SK-N-MC (cell line): ENCODE data around the gene SLC9A9.

ENCODE experiments used
- EZH2 ChIP-seq: fragments of 200-600 bp; sonication (generic); IDR thresholded peaks from one replicate; pipeline ENCODE4 v1.6.1; 2017; ENCODE audit warnings: antibody characterized with exemption
- FOXP2 ChIP-seq: optimal IDR thresholded peaks from 2 replicates; pipeline ENCODE3; 2011; ENCODE audit warnings: mild to moderate bottlenecking, moderate library complexity; ENCODE audit not compliant: insufficient read depth; ENCODE audit errors: extremely low read length, control extremely low read depth
- POLR2AphosphoS5 ChIP-seq: IDR thresholded peaks from 2 replicates; pipeline ENCODE4 v1.6.1; 2012; ENCODE audit warnings: mild to moderate bottlenecking, low read depth, low read length, borderline replicate concordance

- TF ChIP-seq POLR2AphosphoS5 (no peak), EZH2 (no peak), FOXP2 (no peak)
Observed at GRCh38 chr3:143521803-143522202, 326.5 kb downstream of the SLC9A9 start.
